H9 (cell line): ENCODE results near the gene BRSK1. TPM values are rescaled to one million over a fixed set of nuclear protein-coding genes. Genes with fewer than 3 reads are reported as not detected.

Experiments
- DNase-seq: peaks from one replicate; pipeline ENCODE4 v3.0.0-alpha.2; 2017
- H2AFZ ChIP-seq: one replicate; pipeline ENCODE4 v1.6.1; 2013; ENCODE audit warnings: mild to moderate bottlenecking, low read length, control low read depth, moderate library complexity
- H2AK5ac ChIP-seq: 2 replicates; pipeline ENCODE4 v1.6.1; 2013; ENCODE audit warnings: low read length, control low read depth, mixed read lengths; ENCODE audit not compliant: insufficient read length
- H2BK120ac ChIP-seq: one replicate; pipeline ENCODE4 v1.6.1; 2013; ENCODE audit warnings: low read depth, mild to moderate bottlenecking, low read length, control low read depth, inconsistent platforms; ENCODE audit not compliant: poor library complexity, severe bottlenecking
- H2BK12ac ChIP-seq: 2 replicates; pipeline ENCODE4 v1.6.1; 2013; ENCODE audit warnings: low read length, control low read depth, mixed read lengths, low read depth; ENCODE audit not compliant: insufficient read length
- H2BK15ac ChIP-seq: 2 replicates; pipeline ENCODE4 v1.6.1; 2013; ENCODE audit warnings: low read depth, low read length, control low read depth
- H2BK20ac ChIP-seq: one replicate; pipeline ENCODE4 v1.6.1; 2013; ENCODE audit warnings: low read depth, mild to moderate bottlenecking, low read length, control low read depth, inconsistent platforms; ENCODE audit not compliant: poor library complexity, severe bottlenecking
- H2BK5ac ChIP-seq: 2 replicates; pipeline ENCODE4 v1.6.1; 2013; ENCODE audit warnings: low read length, control low read depth, mixed read lengths; ENCODE audit not compliant: insufficient read length
- H3K14ac ChIP-seq: 2 replicates; pipeline ENCODE4 v1.6.1; 2013; ENCODE audit warnings: low read length, control low read depth; ENCODE audit not compliant: insufficient read depth
- H3K18ac ChIP-seq: 2 replicates; pipeline ENCODE4 v1.6.1; 2013; ENCODE audit warnings: low read depth, mild to moderate bottlenecking, mixed read lengths, low read length, control low read depth; ENCODE audit not compliant: insufficient read length
- H3K23ac ChIP-seq: 2 replicates; pipeline ENCODE4 v1.6.1; 2013; ENCODE audit warnings: low read length, control low read depth, mixed read lengths, low read depth; ENCODE audit not compliant: insufficient read length
- H3K23me2 ChIP-seq: 2 replicates; pipeline ENCODE4 v1.6.1; 2013; ENCODE audit warnings: low read depth, mild to moderate bottlenecking, mixed read lengths, low read length, control low read depth; ENCODE audit not compliant: insufficient read length, poor library complexity, severe bottlenecking
- H3K27ac ChIP-seq: 2 replicates; pipeline ENCODE4 v1.5.1; 2013; ENCODE audit warnings: low read length, control low read depth, mixed read lengths, low read depth; ENCODE audit not compliant: insufficient read length
- H3K27me3 ChIP-seq: 2 replicates; pipeline ENCODE4 v1.6.1; 2013; ENCODE audit warnings: low read length, control low read depth, inconsistent platforms; ENCODE audit not compliant: insufficient read depth
- H3K4ac ChIP-seq: 2 replicates; pipeline ENCODE4 v1.6.1; 2013; ENCODE audit warnings: low read depth, mild to moderate bottlenecking, control low read depth, inconsistent platforms, low read length, moderate library complexity
- H3K4me1 ChIP-seq: 2 replicates; pipeline ENCODE4 v1.6.1; 2013; ENCODE audit warnings: low read length, control low read depth, inconsistent platforms; ENCODE audit not compliant: insufficient read depth
- H3K4me2 ChIP-seq: 2 replicates; pipeline ENCODE4 v1.6.1; 2013; ENCODE audit warnings: low read length, control low read depth, mixed read lengths; ENCODE audit not compliant: insufficient read length, insufficient read depth
- H3K56ac ChIP-seq: 2 replicates; pipeline ENCODE4 v1.6.1; 2013; ENCODE audit warnings: low read depth, mild to moderate bottlenecking, mixed read lengths, low read length, control low read depth; ENCODE audit not compliant: insufficient read length
- H3K79me1 ChIP-seq: 2 replicates; pipeline ENCODE4 v1.6.1; 2013; ENCODE audit warnings: low read depth, mild to moderate bottlenecking, moderate library complexity, low read length, control low read depth, inconsistent platforms; ENCODE audit not compliant: insufficient read depth, poor library complexity, severe bottlenecking
- H3K79me2 ChIP-seq: 2 replicates; pipeline ENCODE4 v1.6.1; 2013; ENCODE audit warnings: low read length, control low read depth, inconsistent platforms; ENCODE audit not compliant: insufficient read depth
- H3K9ac ChIP-seq: 2 replicates; pipeline ENCODE4 v1.6.1; 2013; ENCODE audit warnings: low read length, control low read depth, mixed read lengths; ENCODE audit not compliant: insufficient read length; ENCODE audit errors: extremely low read depth
- H3K9me3 ChIP-seq: one replicate; pipeline ENCODE4 v1.6.1; 2013; ENCODE audit warnings: low read depth, low read length, inconsistent platforms; ENCODE audit not compliant: control insufficient read depth
- H3T11ph ChIP-seq: one replicate; pipeline ENCODE4 v1.6.1; 2013; ENCODE audit warnings: mild to moderate bottlenecking, low read length, control low read depth, inconsistent platforms
- H4K20me1 ChIP-seq: one replicate; pipeline ENCODE4 v1.6.1; 2013; ENCODE audit not compliant: control insufficient read depth, insufficient read length, insufficient read depth
- H4K5ac ChIP-seq: 2 replicates; pipeline ENCODE4 v1.6.1; 2013; ENCODE audit warnings: low read depth, mild to moderate bottlenecking, mixed read lengths, low read length, control low read depth; ENCODE audit not compliant: insufficient read length
- H4K8ac ChIP-seq: replicated peaks from 2 replicates; pipeline ENCODE4 v1.6.1; 2013; ENCODE audit warnings: low read length, control low read depth, mixed read lengths, low read depth; ENCODE audit not compliant: insufficient read length
- H4K91ac ChIP-seq: 2 replicates; pipeline ENCODE4 v1.6.1; 2013; ENCODE audit warnings: low read depth, mild to moderate bottlenecking, moderate library complexity, mixed read lengths, low read length, control low read depth; ENCODE audit not compliant: insufficient read length
- H3K27ac Mint-ChIP-seq, 3 experiments: 2 replicates in 2 of 3; 3 replicates in 1 of 3; pipeline ENCODE4 v1.8.0; 2020 to 2021; ENCODE audit warnings: mixed read lengths in 3 of 3, mild to moderate bottlenecking in 1 of 3, moderate library complexity in 1 of 3
- H3K27me3 Mint-ChIP-seq: 2 replicates; pipeline ENCODE4 v1.8.0; 2021; ENCODE audit warnings: low read depth, mild to moderate bottlenecking, moderate library complexity, mixed read lengths
- H3K36me3 Mint-ChIP-seq, 3 experiments: 2 replicates in 2 of 3; 3 replicates in 1 of 3; pipeline ENCODE4 v1.8.0; 2020 to 2021; ENCODE audit warnings: low read depth in 3 of 3, mixed read lengths in 3 of 3; ENCODE audit not compliant: insufficient read depth in 1 of 3
- H3K4me1 Mint-ChIP-seq, 2 experiments: 2 replicates each; pipeline ENCODE4 v1.8.0; 2020; ENCODE audit warnings: mixed read lengths in 2 of 2
- H3K4me3 Mint-ChIP-seq, 2 experiments: 2 replicates in 1 of 2; 3 replicates in 1 of 2; pipeline ENCODE4 v1.8.0; 2020 to 2021; ENCODE audit warnings: mild to moderate bottlenecking in 2 of 2, mixed read lengths in 2 of 2, moderate library complexity in 1 of 2
- H3K9me3 Mint-ChIP-seq, 2 experiments: 2 replicates in 1 of 2; 3 replicates in 1 of 2; pipeline ENCODE4 v1.8.0; 2020; ENCODE audit warnings: mild to moderate bottlenecking in 2 of 2, mixed read lengths in 2 of 2, moderate library complexity in 1 of 2
- WGBS: extraction: QIAGEN DNeasy Blood & Tissue Kit; methylation state at CpG from one replicate; pipeline ENCODE4 v1.1.7; 2013; ENCODE audit warnings: missing lambda C conversion rate, low lambda C conversion rate, mixed read lengths; ENCODE audit not compliant: insufficient read length; ENCODE audit errors: extremely low coverage; 5-methylcytosine and 5-hydroxymethylcytosine counted together
- total RNA-seq: library from RNA; stranded (reverse); gene quantifications from 2 replicates; pipeline ENCODE4 v1.2.1, GENCODE V29; 2021
- TF ChIP-seq, protein P1 (sequence below): fragments of 200-600 bp; sonication (generic); conservative IDR thresholded peaks from 3 replicates; pipeline ENCODE4 v1.8.0; 2021; ENCODE audit warnings: antibody characterized with exemption, mild to moderate bottlenecking

The BRSK1 gene
- total RNA-seq, 1 experiment from 2014 or later = 43.5 TPM

DNA sequence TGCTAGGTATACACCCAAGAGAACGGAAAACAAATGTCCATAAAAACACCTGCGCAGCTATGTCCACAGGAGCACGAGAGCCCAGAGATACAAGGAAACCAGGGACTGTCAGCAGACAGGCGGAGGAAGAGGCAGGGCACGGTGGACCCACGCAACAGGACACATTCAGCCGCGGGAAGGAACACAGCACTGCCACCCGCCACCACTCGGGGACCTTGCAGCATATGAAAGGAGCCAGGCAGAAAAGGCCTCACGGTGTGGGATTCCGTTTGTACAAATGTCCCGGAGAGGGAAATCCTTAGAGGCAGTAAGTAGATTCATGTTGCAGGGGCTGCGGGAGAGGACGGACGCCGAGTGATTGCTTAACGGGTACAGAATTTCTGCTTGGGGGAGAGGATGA is 11.7 kb upstream of the BRSK1 start:
- no peak for DNase-seq
- no peak overlapping the region for H2AFZ ChIP-seq
- H3K27me3 Mint-ChIP-seq = no peaks in the 10 kb centered on the region; the same call in 1 of the 2 replicates
- no peak overlapping the region for H3K9ac ChIP-seq
- H3K4me3 Mint-ChIP-seq = no peak overlapping the region
- H4K91ac ChIP-seq = no peak overlapping the region
- H3K79me2 ChIP-seq = no peaks in the 10 kb centered on the region
- no peaks in the 10 kb centered on the region for H4K20me1 ChIP-seq
- no peak overlapping the region for H2BK15ac ChIP-seq
- no peaks in the 10 kb centered on the region for H3K4me1 ChIP-seq
- H3K56ac ChIP-seq = no peak overlapping the region
- H2BK5ac ChIP-seq = no peak overlapping the region
- no peaks in the 10 kb centered on the region for H3K27me3 ChIP-seq
- H4K8ac ChIP-seq = no peak overlapping the region
- WGBS = no CpG with 5 or more reads among the region's 18 CpGs
- no peak overlapping the region for H4K5ac ChIP-seq
- no peak overlapping the region for H2BK20ac ChIP-seq
- no peak overlapping the region for H3K27ac ChIP-seq
- no peak overlapping the region for H3K23ac ChIP-seq
- H3K4me1 Mint-ChIP-seq = peaks cover 0 to 4% of the 10 kb centered on the region in 2 experiments; a peak in 1 of 4 replicates
- H3K9me3 ChIP-seq = no peaks in the 10 kb centered on the region
- H3K14ac ChIP-seq = no peak overlapping the region
- H3K27ac Mint-ChIP-seq = peak overlapping the region in 1 of 3 experiments; percentile 3; a peak in 2 of 7 replicates
- no peaks in the 10 kb centered on the region for H3K23me2 ChIP-seq
- H3K36me3 Mint-ChIP-seq = peaks cover 6 to 27% (median 14%) of the 10 kb centered on the region in 3 experiments; a peak in 6 of 7 replicates
- no peak overlapping the region for H3T11ph ChIP-seq
- H3K79me1 ChIP-seq = no peaks in the 10 kb centered on the region
- TF ChIP-seq, protein P1, sequence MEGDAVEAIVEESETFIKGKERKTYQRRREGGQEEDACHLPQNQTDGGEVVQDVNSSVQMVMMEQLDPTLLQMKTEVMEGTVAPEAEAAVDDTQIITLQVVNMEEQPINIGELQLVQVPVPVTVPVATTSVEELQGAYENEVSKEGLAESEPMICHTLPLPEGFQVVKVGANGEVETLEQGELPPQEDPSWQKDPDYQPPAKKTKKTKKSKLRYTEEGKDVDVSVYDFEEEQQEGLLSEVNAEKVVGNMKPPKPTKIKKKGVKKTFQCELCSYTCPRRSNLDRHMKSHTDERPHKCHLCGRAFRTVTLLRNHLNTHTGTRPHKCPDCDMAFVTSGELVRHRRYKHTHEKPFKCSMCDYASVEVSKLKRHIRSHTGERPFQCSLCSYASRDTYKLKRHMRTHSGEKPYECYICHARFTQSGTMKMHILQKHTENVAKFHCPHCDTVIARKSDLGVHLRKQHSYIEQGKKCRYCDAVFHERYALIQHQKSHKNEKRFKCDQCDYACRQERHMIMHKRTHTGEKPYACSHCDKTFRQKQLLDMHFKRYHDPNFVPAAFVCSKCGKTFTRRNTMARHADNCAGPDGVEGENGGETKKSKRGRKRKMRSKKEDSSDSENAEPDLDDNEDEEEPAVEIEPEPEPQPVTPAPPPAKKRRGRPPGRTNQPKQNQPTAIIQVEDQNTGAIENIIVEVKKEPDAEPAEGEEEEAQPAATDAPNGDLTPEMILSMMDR = no peak; the same call in 2 of the 3 replicates
- H2AK5ac ChIP-seq = no peak overlapping the region
- H3K9me3 Mint-ChIP-seq = peaks cover 0 to 2% of the 10 kb centered on the region in 2 experiments; a peak in 1 of 5 replicates
- no peak overlapping the region for H3K4ac ChIP-seq
- H3K18ac ChIP-seq = no peak overlapping the region
- no peak overlapping the region for H3K4me2 ChIP-seq
- no peak overlapping the region for H2BK120ac ChIP-seq
- no peak overlapping the region for H2BK12ac ChIP-seq
